NCI-H1417 treated with DMSO at 0.1 percent for 48 hours (cell line): ENCODE measurements around the gene C1orf56.

Experiments
- DNase-seq: peaks from one replicate; lab custom pipeline; 2025; lab: John Stamatoyannopoulos, UW

C1orf56 gene

DNA sequence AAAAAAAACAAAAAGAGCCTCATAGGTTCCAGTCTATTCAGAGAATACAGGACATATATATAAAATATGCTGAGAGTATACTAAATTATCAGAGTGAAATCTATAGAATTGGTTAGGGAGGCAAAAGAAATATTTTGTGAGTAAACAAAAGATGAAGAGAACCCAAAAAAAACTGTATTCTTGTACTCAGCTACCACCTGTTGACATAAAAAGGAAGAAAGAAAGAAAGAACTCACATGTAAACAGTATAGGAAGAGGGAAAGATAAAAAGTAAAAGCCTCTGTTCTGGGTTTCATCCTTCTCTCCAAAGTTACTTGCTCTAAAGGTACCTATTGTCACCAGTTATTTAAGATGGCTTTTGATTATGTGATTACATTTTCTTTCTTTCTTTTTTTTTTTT, 21.1 kb upstream of the C1orf56 start:
- no peak for DNase-seq

DNA sequence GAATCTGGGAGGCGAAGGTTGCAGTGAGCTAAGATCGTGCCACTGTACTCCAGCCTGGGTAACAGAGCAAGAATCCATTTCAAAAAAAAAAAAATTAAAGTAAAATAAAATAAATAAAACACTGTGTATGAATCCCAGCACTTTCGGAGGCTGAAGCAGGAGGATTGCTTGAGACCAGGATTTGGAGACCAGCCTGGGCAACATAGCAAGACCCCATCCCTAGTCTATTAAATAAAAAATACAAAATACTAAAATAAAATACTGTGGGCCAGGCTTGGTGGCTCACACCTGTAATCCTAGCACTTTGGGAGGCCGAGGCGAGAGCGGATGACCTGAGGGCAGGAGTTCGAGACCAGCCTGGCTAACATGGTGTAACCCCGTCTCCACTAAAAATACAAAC, 15.4 kb upstream of the C1orf56 start:
- no peak for DNase-seq

DNA sequence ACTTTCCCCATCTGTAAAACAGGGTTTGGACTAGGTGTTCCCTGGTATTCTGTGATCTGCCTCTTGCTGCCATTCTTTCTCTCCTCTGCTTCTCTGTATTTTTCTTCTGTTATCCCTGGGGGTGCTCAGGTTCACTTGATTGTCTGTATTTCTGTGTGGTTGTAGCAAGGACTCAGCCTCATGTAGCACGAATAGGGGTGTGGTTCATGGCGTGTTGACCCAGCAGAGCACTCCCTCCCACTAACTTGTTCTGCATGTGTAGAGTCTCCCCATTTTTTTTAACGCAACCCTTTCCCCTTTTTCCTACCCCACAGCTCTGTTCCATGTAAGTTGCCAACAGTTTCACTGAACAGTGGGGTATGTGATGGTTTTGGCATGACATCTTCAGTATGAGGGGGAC, 12.4 kb upstream of the C1orf56 start:
- DNase-seq: no peak

DNA sequence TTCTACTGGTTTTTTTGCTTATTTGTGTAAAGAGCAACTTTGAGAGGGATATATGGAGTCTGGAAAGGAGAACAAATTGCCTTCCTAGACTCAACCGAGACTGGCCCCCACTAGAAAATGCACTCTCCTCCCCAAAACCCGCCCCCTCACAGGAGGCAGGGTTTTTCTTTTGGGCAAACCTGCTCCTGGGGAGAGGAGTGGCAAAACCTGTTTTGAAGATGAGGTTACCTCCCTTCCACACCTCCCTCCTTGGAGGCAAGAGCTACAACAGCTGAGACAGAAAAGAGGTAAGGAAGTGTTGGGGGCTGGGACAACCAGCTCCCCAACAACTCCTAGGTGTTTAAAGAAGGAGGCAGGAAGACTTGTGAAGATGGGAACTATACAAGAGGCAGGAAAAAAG, 11.2 kb upstream of the C1orf56 start, which contains the start of gene BNIPL:
TSS of gene BNIPL (plus strand) at position 231 of the 400 bp plus-strand sequence. CDS start at position 371, 140 bp downstream.
- DNase-seq: no peak

DNA sequence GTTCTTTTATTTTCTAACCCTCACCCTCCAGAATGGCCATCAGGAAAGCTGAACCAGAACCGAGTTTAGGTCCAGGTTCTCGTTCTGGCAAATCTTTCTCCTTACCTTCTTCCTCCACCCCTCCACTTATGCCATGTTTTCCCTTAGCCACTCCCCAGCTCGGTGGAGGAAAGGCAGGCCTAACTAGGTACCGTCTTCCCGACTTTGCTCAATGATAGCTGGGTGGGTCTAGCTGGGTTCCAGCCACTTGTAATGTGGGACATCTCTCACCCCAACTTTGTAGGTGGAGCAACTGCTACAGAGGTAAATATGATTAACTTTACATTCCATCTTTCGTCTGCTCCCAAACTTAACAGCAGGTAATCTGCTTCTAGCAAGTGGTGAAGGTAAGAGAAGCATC, 10.5 kb upstream of the C1orf56 start:
- no peak for DNase-seq

DNA sequence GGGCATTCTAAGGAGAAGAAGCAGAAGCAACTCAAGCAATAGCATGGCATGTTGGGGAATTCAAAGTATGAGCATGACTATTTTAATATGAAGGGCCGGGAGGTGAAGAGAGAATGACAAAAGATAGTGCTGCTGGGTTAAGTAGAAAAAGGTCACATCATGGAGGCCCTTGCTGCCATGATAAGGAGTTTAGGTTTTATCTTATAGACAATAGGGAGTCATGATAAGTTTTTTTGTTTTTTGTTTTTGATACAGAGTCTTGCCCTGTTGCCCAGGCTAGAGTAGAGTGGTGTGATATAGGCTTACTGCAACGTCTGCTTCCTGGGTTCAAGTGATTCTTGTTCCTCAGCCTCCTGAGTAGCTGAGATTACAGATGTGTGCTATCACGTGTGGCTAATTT, 8.0 kb upstream of the C1orf56 start:
- no peak for DNase-seq

DNA sequence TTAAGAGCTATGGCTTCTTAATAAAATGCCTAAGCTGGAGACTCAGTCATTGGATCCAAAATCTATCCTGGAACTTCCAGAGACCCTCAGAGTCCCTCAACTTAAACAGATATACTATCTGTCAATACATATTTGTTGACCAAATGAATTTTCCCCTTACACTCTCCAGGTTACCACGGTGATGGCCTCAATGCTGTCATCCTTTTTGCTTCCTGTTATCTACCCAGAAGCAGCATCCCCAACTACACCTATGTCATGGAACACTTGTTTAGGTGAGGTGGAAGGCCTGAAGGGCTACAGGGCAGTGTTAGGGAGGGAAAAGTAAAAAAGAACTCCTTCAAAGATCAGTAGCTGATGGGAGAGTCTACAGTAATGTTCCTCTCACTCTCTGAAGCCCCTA, 4.4 kb upstream of the C1orf56 start:
- DNase-seq: no peak

DNA sequence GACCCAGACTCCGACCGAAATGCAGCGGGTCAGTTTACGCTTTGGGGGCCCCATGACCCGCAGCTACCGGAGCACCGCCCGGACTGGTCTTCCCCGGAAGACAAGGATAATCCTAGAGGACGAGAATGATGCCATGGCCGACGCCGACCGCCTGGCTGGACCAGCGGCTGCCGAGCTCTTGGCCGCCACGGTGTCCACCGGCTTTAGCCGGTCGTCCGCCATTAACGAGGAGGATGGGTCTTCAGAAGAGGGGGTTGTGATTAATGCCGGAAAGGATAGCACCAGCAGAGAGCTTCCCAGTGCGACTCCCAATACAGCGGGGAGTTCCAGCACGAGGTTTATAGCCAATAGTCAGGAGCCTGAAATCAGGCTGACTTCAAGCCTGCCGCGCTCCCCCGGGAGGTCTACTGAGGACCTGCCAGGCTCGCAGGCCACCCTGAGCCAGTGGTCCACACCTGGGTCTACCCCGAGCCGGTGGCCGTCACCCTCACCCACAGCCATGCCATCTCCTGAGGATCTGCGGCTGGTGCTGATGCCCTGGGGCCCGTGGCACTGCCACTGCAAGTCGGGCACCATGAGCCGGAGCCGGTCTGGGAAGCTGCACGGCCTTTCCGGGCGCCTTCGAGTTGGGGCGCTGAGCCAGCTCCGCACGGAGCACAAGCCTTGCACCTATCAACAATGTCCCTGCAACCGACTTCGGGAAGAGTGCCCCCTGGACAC, 534 bp downstream of the C1orf56 start:
- DNase-seq: no peak

DNA sequence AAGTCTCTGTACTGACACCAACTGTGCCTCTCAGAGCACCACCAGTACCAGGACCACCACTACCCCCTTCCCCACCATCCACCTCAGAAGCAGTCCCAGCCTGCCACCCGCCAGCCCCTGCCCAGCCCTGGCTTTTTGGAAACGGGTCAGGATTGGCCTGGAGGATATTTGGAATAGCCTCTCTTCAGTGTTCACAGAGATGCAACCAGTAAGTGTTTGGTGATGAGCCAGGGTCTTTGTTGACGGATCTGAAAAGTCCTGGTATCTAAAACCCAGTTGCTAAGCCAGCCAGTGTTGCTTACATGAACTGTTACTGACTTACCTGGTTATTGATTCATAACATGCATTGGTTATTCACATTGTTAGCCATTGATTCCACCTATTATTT, 1.1 kb downstream of the C1orf56 start:
- DNase-seq: no peak

DNA sequence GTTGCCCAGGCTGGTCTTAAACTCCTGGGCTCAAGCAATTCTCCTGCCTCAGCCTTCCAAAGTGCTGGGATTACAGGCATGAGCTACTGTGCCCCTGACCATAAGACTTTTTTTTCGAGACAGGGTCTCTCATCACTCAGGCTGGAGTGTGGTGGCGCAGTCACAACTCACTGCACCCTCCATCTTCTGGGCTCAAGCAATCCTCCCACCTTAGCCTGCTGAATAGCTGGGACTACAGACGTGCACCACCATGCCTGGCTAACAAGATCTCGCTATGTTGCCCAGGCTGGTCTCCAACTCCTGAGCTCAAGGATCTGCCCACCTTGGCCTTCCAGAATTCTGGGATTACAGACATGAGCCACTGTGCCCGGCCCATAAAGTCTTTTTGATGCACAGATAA, 1.9 kb downstream of the C1orf56 start:
- DNase-seq: no peak

DNA sequence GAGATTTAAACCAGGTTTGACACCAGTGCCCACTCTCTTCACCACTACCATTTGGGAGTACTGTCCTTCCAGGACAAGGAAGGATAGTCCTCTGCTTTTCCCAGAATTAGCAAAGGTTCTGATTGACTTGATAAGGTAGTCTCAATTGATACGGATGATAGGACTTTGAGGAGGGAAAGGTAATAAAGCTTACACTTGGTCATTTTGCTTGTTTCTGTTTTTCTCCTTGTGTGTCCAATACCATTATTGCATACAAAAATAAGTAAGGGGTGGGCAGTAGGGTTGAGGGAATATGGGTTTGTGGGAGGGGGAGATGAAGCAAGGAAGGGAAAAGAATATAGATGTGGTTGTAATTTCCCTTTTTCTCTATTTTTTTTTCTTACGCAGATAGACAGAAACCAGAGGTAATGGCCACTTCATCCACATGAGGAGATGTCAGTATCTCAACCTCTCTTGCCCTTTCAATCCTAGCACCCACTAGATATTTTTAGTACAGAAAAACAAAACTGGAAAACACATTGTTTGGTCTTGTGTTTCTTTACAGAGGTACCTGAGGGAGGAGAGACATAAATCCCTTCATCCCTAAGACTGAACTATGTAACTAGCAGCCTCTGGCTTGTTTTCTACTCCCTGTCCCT, 2.6 kb downstream of the C1orf56 start:
- DNase-seq: no peak

DNA sequence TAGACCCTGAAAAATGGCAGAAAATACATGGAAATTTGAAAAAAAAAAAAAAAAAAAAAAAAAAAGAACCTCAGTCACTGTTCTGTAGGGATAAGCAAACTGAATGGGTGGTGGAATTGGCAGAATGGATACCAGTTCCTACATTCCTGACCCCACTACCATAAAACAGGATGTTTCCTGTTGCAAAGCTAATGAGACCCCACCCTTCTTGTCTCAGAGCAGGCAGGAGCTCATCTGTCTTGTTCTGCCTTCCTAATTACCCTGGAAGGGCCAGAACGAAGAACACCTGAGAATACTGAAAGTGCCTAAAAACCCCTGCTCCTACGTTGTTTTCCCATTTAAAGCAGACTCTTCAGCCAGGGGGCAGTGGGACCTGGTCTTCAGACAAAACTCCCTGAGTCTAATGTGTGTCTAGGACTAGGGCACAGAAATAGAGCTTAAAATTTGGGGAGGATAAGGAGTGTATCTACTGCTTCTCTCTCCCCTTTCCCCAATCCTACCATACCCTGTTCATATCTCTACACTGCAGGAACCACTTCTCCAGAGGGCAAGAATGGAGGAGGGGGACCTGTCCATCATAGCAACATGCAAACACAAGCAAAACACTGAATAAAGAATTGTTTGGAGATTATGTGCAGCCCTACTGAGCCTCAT, 3.9 kb downstream of the C1orf56 start:
- no peak for DNase-seq

DNA sequence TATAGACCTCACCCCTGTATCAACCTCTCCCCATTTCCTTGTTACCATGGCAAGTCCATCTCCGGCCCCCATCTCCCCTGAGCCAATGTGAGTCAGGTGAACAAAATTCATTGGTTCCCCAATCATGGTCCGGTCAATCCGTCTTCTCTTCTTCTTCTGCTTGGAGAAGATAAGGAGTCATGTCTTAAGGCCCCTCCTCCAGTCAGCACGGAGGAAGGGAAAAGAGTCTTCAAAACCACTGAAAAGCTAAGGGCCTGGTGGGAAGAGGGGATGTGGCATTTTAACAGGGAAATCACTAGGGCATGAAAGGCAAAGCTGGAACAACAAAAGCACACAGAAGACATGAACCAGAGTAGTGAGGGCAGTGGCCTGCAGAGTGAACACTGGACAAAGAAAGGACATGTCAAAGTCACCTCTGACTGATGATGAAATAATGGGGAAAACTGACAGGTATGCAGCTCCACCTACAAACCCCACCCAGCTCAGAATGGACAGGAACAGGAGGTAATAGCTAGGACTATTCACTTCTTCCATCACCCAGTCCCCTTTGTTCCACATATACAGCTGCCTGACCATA, 7.5 kb downstream of the C1orf56 start:
- DNase-seq: no peak

DNA sequence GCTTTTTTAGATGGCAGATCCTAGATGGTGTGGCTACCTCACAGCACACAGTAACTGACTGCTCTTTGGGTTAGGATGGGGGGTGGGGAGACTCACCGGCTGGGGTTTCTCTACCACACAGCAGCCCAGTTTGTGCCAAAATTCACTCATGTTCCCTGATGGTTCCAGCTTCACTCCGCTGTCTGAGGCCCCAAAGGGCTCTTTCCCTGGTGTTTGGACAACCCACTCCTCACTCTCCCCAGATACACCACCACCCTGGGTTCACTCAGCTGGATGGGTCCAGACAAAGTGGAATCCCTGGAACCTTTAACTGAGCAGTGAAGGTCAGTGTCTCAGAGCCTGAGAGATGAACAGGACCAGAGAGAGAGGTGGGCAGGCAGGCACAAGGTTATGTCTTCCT, 8.0 kb downstream of the C1orf56 start:
- DNase-seq: no peak

DNA sequence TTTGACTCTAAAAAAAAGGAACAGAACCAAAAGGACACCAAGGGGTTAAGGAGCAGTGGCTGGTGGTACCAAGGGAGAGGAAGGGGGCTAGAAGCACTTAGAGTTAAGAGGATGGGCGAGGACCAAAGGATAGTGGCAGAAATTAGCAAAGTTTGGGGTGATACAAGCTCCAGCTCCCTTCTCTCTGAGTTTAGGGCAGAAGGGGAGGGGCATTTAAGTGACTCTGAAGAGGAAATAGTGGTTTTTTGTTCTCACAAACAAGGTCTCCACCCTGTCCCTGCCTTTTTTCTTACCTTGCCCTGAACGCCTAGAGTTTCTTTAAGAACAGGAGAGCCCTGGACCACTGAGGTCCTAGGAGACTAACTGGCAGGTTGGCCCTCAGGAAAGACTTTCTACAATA, 8.6 kb downstream of the C1orf56 start:
- no peak for DNase-seq

DNA sequence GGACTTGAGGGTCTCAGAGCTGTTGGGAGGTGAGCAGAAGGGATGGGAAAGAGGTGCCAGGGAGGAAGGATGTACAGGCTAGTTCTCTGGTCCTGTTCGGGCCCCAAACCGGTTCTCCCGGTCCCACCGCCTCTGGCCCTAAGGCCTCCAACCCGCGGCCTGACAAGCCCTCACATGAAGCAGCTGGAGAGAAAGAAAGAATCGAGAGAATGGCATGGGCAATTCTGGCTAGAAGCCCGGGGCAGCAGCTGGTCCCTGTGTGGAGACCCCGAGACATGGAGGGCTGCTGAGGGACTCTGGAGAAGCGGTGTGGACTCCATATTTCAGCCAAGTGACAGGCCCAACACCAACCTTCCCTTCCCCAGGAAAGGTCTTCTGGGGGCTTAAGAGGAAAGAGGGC, 11.1 kb downstream of the C1orf56 start:
- DNase-seq: no peak

DNA sequence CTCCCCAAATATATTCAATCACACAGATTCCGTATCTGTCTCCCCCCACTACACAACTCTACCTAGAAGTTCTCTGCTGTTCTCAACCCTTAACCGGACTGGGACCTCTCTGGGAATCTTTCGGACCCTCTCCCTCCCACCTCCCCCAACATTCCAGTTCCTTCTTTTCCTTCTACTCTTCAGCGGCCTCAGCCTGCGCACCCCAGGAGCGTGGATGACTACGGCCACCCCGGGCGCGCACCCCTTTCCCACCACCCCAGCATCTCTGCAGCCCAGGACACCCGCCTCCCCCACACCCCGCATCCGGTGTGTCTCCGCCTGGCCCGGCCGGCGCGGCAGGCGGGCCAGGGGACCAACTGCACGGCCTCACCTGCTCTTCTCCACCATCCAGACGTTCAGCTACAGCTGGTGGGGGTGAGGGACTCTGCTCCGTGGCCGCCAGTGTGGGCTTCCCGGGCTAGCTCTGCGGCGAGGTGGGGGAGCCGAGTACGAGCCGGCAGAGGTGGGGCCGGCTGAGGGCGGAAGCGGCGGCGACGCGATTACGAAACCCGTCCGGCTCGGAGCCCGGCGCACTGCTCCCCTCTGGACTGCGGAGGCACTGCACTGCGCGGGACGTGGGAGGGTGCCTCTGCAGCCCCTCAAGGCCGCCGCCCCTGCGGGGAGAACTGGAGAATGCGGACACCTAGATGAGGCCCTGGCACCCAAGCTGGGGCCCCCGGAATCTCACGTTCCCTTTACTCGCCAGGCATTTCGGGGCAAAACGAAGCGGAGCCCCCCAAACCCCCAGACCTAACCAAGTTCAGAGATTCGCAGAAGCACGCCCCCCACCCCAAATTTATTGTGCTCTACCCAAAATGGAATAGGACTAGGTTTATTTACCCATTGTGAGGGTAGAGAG, 11.8 kb downstream of the C1orf56 start, which contains the start of gene CDC42SE1:
TSS of gene CDC42SE1 (minus strand) at position 514 of the 898 bp plus-strand sequence. CDS start 3,892 bp downstream, outside the sequence.
- no peak for DNase-seq

DNA sequence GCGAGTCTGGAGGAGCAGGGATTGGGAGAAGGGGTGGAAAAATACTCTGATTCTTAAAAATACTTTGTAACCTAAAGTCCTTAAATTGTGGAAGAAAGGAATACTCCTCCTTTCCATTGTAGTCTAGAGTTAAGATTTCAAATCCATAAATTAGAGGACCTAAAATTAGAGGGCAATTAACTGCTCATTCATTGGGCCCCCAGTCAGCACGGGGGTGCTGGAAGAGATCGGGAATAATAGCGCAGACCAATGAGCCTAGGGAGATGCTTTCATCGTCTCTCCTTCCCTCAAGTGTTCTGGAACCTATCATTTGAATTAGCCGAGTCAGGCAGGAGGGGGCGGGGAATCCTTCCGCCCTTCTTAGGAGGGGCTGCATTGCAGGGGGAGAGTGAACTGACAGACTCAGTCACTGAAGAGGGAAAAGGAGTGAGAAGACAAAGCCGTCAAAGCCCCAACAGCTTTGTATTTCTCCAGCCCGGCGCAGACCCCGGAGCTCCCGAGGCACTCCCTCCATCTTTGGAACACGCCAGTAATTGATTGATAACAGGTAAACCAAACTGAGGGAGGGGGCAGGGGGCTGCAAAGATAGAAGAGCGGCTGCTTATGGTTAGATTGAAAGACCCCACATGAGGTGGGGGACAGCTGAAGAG, 12.6 kb downstream of the C1orf56 start, which contains the start of gene MLLT11:
TSS of gene MLLT11 (plus strand) at position 391 of the 650 bp plus-strand sequence. CDS start 6,828 bp downstream, outside the sequence.
- peak; percentile 22 for DNase-seq

DNA sequence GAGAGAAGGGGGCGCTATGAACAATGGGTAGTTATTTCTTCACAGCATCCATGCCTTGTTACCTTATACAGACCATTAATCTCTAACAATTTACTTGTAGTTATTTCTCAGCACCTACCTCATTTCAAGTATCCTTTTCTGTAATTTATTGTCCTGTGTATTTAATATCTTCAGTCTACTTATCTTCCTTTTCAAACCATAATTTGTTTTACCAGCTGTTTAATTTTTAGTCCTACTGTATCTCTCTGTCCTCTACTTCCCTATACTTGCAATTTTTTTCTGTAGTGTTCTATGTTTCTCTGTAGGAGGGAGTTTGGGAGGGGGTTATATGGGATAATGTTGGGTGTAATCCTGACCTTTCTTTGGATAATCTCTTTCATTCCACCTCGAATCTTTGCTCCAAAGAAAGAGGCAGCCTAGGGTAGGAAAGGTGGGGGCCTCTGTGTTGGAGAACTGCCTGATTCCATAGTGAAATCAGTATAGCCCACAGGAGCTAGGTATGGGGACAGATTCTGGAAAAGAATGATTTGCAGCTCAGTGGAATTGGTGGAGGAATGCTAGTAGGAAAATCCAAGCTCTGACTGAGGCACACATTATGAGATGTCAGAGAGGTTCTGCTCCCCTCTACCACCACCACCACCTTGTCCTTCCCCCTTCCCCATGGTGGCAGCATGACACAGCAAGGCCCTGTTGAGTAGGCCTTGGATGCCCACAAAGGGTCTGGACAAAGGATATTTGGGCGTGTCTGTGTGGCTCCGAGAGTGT, 13.3 kb downstream of the C1orf56 start:
- no peak for DNase-seq

DNA sequence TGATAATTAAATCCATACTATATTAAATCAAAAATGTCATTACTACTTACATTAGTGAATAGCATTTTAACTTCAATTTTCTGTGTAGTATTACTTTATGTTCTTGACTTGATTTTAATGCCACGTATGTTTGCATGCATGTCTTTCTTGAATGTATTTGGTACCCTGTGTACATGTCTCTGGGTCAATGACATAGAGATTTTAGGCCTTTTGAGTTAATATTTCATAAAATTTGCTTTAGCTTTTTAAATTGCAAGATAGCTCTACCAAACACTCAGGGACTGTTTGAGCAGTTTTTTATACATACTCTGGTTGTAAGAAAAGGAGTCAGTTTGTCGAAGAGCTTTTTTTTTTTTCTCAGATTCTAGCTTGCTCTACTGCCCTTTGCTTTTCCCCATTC, 14.2 kb downstream of the C1orf56 start:
- DNase-seq: no peak
